UCSD-AML1 (cell line): ENCODE results near the gene SIAH1.
"Not testable (repeated sequence)": the region's sequence is repeated elsewhere in the genome, so short reads cannot be mapped to it uniquely, and the experiment has no call there.

Experiments
- DNase-seq: peaks from one replicate; lab custom pipeline; 2025; ENCODE audit not compliant: unreplicated experiment; lab: John Stamatoyannopoulos, UW

SIAH1 gene

GRCh38 chr16:48335961-48336360, 49.3 kb downstream of the SIAH1 start:
- no peak for DNase-seq

DNA sequence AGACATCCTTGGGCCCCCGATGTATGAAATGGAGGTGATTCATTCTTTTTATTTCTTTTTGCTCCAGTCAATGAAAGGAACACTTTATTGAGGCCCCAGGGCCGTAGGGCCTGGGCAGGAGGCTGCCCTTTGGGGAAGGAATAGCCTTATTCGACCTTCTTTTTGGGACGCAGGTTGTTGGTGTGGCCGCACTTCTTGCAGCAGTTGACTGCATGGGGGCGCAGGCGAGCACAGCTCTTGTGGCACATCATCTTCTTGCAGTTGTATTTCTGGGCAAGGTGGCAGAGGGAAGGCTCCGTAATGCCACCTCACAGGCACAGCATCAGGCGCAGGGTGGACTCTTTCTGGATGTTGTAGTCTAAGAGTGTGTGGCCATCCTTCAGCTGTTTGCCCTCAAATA, 50.9 kb downstream of the SIAH1 start:
- no peak for DNase-seq

GRCh38 chr16:48332978-48333377, 52.2 kb downstream of the SIAH1 start:
- no peak for DNase-seq

DNA sequence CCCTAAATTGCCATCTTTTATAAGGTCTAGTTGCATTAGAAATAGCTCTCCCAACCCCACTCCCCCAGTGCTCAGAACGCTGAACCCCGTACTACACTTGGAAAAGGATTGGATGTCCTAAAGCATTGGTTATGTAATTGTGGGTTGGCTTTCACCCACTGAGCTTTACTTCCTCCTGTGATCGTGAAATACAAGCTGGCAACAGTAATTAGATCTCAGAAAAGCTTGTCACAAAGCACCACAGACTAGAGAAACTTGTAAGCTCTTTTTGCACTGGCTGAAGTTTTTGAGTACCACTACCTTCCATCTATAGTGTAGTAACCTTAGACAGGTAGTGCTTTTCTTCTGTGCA, 54.4 kb downstream of the SIAH1 start:
- no peak for DNase-seq

GRCh38 chr16:48330189-48330840, 54.9 kb downstream of the SIAH1 start:
- no peak for DNase-seq

- DNase-seq = no peak
Observed at GRCh38 chr16:48329138-48329537, 56.1 kb downstream of the SIAH1 start.

DNA sequence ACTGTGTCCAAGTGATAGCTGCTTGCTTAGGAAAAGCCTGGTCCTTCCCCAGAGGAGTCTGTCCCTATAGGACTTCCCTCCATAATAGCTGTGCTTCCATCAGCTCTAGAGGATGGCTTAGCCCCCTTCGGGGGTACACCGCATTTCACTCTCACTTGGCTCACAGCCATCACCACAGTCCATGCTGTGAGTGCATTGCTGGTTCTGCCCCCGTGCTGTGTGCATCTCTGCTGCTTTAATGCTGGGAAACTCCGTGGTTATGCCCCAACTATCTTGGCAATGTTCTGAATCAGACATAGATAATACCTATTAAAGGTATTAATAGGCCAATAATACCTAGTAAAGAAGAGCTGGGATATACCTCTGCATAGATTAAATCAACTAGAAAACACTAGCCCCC, 58.3 kb downstream of the SIAH1 start:
- no peak for DNase-seq

GRCh38 chr16:48323783-48324775, 61.1 kb downstream of the SIAH1 start:
- DNase-seq = no peak

GRCh38 chr16:48321317-48322036, 63.7 kb downstream of the SIAH1 start:
- DNase-seq = no peak

DNA sequence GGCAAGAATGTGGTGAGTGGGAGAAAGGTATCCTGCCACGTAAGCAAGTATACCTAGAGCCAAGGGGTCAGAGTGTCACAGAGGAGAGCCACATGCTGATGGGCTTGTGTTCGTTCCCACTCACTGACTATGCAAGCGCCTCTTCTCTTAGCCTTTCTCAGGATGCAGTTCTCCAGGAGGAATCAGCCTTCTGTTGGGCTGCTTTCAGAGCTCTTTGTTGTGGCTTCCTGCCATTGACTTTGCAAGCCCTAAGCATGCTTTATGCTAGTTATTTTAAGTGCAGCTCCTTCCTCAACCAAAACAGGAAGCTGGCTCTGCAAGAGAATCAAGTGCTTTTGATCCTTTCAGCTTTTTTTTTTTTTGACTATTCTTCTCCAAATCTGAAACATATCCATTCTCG, 66.6 kb downstream of the SIAH1 start:
- peak; percentile 59 for DNase-seq

DNA sequence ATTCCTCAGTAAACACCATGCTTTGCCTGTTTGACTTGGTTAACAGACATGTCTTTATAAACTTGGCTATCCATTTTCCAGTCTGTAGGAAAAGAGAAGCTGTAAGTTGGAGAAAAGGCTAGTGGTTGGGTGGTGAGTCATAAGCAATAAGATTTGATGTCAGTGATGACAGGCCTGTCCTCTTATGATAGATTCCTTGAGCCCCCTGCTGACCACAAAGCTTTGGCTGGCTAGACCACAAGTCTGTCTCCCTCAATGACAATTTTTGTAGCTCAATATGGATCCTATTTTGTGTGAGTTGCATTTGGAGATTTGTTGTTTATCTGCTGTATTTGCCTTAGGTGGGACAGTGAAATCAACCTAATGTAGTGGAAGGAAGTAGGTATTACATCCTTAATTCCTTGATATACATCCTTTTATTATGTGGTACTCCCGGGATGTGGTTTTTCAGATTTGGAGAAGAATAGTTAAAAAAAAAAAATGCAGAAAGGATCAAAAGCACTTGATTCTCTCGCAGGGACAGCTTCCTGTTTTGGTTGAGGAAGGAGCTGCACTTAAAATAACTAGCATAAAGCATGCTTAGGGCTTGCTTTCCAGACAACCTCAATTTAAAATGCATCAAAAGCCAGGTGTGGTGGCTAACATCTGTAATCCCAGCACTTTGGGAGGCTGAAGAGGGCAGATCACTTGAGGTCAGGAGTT, 67.4 kb downstream of the SIAH1 start:
- peak; percentile 28 for DNase-seq

GRCh38 chr16:48317026-48317425, 68.2 kb downstream of the SIAH1 start:
- DNase-seq = no peak

- DNase-seq = not testable (repeated sequence)
Observed at GRCh38 chr16:48313905-48314304, 71.3 kb downstream of the SIAH1 start.

- no peak for DNase-seq
Observed at GRCh38 chr16:48310908-48311641, 74.1 kb downstream of the SIAH1 start.
